Loucy (cell line): Measurements from ENCODE around the gene ABCC4.

Source experiments
- CTCF ChIP-seq: fragments of 200-600 bp; sonication (generic); conservative IDR thresholded peaks from 2 replicates; pipeline ENCODE4 v1.5.1; 2014; ENCODE audit warnings: mild to moderate bottlenecking, antibody characterized with exemption, low read length
- EZH2phosphoT487 ChIP-seq: fragments of 200-600 bp; IDR thresholded peaks from 2 replicates; pipeline ENCODE4 v1.6.1; 2018; ENCODE audit warnings: antibody characterized with exemption, mild to moderate bottlenecking, moderate library complexity, borderline replicate concordance

- no peak for TF ChIP-seq CTCF
- TF ChIP-seq EZH2phosphoT487: no peak
Observed at GRCh38 chr13:95254339-95254738, 46.9 kb downstream of the ABCC4 start.
